H9 (cell line): ENCODE data around the gene MTNR1A. TPM values are rescaled to one million over a fixed set of nuclear protein-coding genes. Genes with fewer than 3 reads are reported as not detected.

Source experiments
- DNase-seq: peaks from one replicate; pipeline ENCODE4 v3.0.0-alpha.2; 2017
- H2AFZ ChIP-seq: one replicate; pipeline ENCODE4 v1.6.1; 2013; ENCODE audit warnings: mild to moderate bottlenecking, low read length, control low read depth, moderate library complexity
- H2AK5ac ChIP-seq: 2 replicates; pipeline ENCODE4 v1.6.1; 2013; ENCODE audit warnings: low read length, control low read depth, mixed read lengths; ENCODE audit not compliant: insufficient read length
- H2BK120ac ChIP-seq: one replicate; pipeline ENCODE4 v1.6.1; 2013; ENCODE audit warnings: low read depth, mild to moderate bottlenecking, low read length, control low read depth, inconsistent platforms; ENCODE audit not compliant: poor library complexity, severe bottlenecking
- H2BK12ac ChIP-seq: 2 replicates; pipeline ENCODE4 v1.6.1; 2013; ENCODE audit warnings: low read length, control low read depth, mixed read lengths, low read depth; ENCODE audit not compliant: insufficient read length
- H2BK15ac ChIP-seq: 2 replicates; pipeline ENCODE4 v1.6.1; 2013; ENCODE audit warnings: low read depth, low read length, control low read depth
- H2BK20ac ChIP-seq: one replicate; pipeline ENCODE4 v1.6.1; 2013; ENCODE audit warnings: low read depth, mild to moderate bottlenecking, low read length, control low read depth, inconsistent platforms; ENCODE audit not compliant: poor library complexity, severe bottlenecking
- H2BK5ac ChIP-seq: 2 replicates; pipeline ENCODE4 v1.6.1; 2013; ENCODE audit warnings: low read length, control low read depth, mixed read lengths; ENCODE audit not compliant: insufficient read length
- H3K14ac ChIP-seq: 2 replicates; pipeline ENCODE4 v1.6.1; 2013; ENCODE audit warnings: low read length, control low read depth; ENCODE audit not compliant: insufficient read depth
- H3K18ac ChIP-seq: 2 replicates; pipeline ENCODE4 v1.6.1; 2013; ENCODE audit warnings: low read depth, mild to moderate bottlenecking, mixed read lengths, low read length, control low read depth; ENCODE audit not compliant: insufficient read length
- H3K23ac ChIP-seq: 2 replicates; pipeline ENCODE4 v1.6.1; 2013; ENCODE audit warnings: low read length, control low read depth, mixed read lengths, low read depth; ENCODE audit not compliant: insufficient read length
- H3K23me2 ChIP-seq: 2 replicates; pipeline ENCODE4 v1.6.1; 2013; ENCODE audit warnings: low read depth, mild to moderate bottlenecking, mixed read lengths, low read length, control low read depth; ENCODE audit not compliant: insufficient read length, poor library complexity, severe bottlenecking
- H3K27ac ChIP-seq: 2 replicates; pipeline ENCODE4 v1.5.1; 2013; ENCODE audit warnings: low read length, control low read depth, mixed read lengths, low read depth; ENCODE audit not compliant: insufficient read length
- H3K27me3 ChIP-seq: 2 replicates; pipeline ENCODE4 v1.6.1; 2013; ENCODE audit warnings: low read length, control low read depth, inconsistent platforms; ENCODE audit not compliant: insufficient read depth
- H3K4ac ChIP-seq: 2 replicates; pipeline ENCODE4 v1.6.1; 2013; ENCODE audit warnings: low read depth, mild to moderate bottlenecking, control low read depth, inconsistent platforms, low read length, moderate library complexity
- H3K4me1 ChIP-seq: 2 replicates; pipeline ENCODE4 v1.6.1; 2013; ENCODE audit warnings: low read length, control low read depth, inconsistent platforms; ENCODE audit not compliant: insufficient read depth
- H3K4me2 ChIP-seq: 2 replicates; pipeline ENCODE4 v1.6.1; 2013; ENCODE audit warnings: low read length, control low read depth, mixed read lengths; ENCODE audit not compliant: insufficient read length, insufficient read depth
- H3K56ac ChIP-seq: 2 replicates; pipeline ENCODE4 v1.6.1; 2013; ENCODE audit warnings: low read depth, mild to moderate bottlenecking, mixed read lengths, low read length, control low read depth; ENCODE audit not compliant: insufficient read length
- H3K79me1 ChIP-seq: 2 replicates; pipeline ENCODE4 v1.6.1; 2013; ENCODE audit warnings: low read depth, mild to moderate bottlenecking, moderate library complexity, low read length, control low read depth, inconsistent platforms; ENCODE audit not compliant: insufficient read depth, poor library complexity, severe bottlenecking
- H3K79me2 ChIP-seq: 2 replicates; pipeline ENCODE4 v1.6.1; 2013; ENCODE audit warnings: low read length, control low read depth, inconsistent platforms; ENCODE audit not compliant: insufficient read depth
- H3K9ac ChIP-seq: 2 replicates; pipeline ENCODE4 v1.6.1; 2013; ENCODE audit warnings: low read length, control low read depth, mixed read lengths; ENCODE audit not compliant: insufficient read length; ENCODE audit errors: extremely low read depth
- H3K9me3 ChIP-seq: one replicate; pipeline ENCODE4 v1.6.1; 2013; ENCODE audit warnings: low read depth, low read length, inconsistent platforms; ENCODE audit not compliant: control insufficient read depth
- H3T11ph ChIP-seq: one replicate; pipeline ENCODE4 v1.6.1; 2013; ENCODE audit warnings: mild to moderate bottlenecking, low read length, control low read depth, inconsistent platforms
- H4K20me1 ChIP-seq: one replicate; pipeline ENCODE4 v1.6.1; 2013; ENCODE audit not compliant: control insufficient read depth, insufficient read length, insufficient read depth
- H4K5ac ChIP-seq: 2 replicates; pipeline ENCODE4 v1.6.1; 2013; ENCODE audit warnings: low read depth, mild to moderate bottlenecking, mixed read lengths, low read length, control low read depth; ENCODE audit not compliant: insufficient read length
- H4K8ac ChIP-seq: replicated peaks from 2 replicates; pipeline ENCODE4 v1.6.1; 2013; ENCODE audit warnings: low read length, control low read depth, mixed read lengths, low read depth; ENCODE audit not compliant: insufficient read length
- H4K91ac ChIP-seq: 2 replicates; pipeline ENCODE4 v1.6.1; 2013; ENCODE audit warnings: low read depth, mild to moderate bottlenecking, moderate library complexity, mixed read lengths, low read length, control low read depth; ENCODE audit not compliant: insufficient read length
- H3K27ac Mint-ChIP-seq, 3 experiments: 2 replicates in 2 of 3; 3 replicates in 1 of 3; pipeline ENCODE4 v1.8.0; 2020 to 2021; ENCODE audit warnings: mixed read lengths in 3 of 3, mild to moderate bottlenecking in 1 of 3, moderate library complexity in 1 of 3
- H3K27me3 Mint-ChIP-seq: 2 replicates; pipeline ENCODE4 v1.8.0; 2021; ENCODE audit warnings: low read depth, mild to moderate bottlenecking, moderate library complexity, mixed read lengths
- H3K36me3 Mint-ChIP-seq, 3 experiments: 2 replicates in 2 of 3; 3 replicates in 1 of 3; pipeline ENCODE4 v1.8.0; 2020 to 2021; ENCODE audit warnings: low read depth in 3 of 3, mixed read lengths in 3 of 3; ENCODE audit not compliant: insufficient read depth in 1 of 3
- H3K4me1 Mint-ChIP-seq, 2 experiments: 2 replicates each; pipeline ENCODE4 v1.8.0; 2020; ENCODE audit warnings: mixed read lengths in 2 of 2
- H3K4me3 Mint-ChIP-seq, 2 experiments: 2 replicates in 1 of 2; 3 replicates in 1 of 2; pipeline ENCODE4 v1.8.0; 2020 to 2021; ENCODE audit warnings: mild to moderate bottlenecking in 2 of 2, mixed read lengths in 2 of 2, moderate library complexity in 1 of 2
- H3K9me3 Mint-ChIP-seq, 2 experiments: 2 replicates in 1 of 2; 3 replicates in 1 of 2; pipeline ENCODE4 v1.8.0; 2020; ENCODE audit warnings: mild to moderate bottlenecking in 2 of 2, mixed read lengths in 2 of 2, moderate library complexity in 1 of 2
- CTCF ChIP-seq: fragments of 200-600 bp; sonication (generic); conservative IDR thresholded peaks from 3 replicates; pipeline ENCODE4 v1.8.0; 2021; ENCODE audit warnings: antibody characterized with exemption, mild to moderate bottlenecking
- WGBS: extraction: QIAGEN DNeasy Blood & Tissue Kit; methylation state at CpG from one replicate; pipeline ENCODE4 v1.1.7; 2013; ENCODE audit warnings: missing lambda C conversion rate, low lambda C conversion rate, mixed read lengths; ENCODE audit not compliant: insufficient read length; ENCODE audit errors: extremely low coverage; 5-methylcytosine and 5-hydroxymethylcytosine counted together
- total RNA-seq: library from RNA; stranded (reverse); gene quantifications from 2 replicates; pipeline ENCODE4 v1.2.1, GENCODE V29; 2021

Gene MTNR1A
- total RNA-seq, 1 experiment from 2014 or later, result 0.57 TPM

DNA sequence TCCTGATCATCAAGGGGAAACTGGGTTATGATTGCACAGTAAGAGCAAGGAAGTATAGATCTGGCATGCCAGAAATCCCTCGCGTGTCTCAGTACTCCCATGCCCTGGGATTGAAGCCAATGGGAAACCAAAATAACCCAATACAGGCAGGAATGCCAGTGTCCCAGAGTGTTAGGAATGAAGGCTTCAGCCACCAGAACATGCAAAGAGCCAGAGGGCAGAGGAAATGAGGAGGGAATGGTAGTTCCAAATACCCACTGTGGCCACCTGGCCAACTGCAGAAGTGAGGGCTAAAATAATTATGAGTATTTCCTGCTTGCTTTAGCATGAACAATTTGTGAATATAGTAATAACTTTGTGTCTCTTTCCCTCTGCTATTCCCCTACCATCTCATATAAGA is 12.2 kb downstream of the MTNR1A start:
- no peak for TF ChIP-seq CTCF
- no CpG with 5 or more reads among the region's 2 CpGs for WGBS
- H2BK15ac ChIP-seq, result no peak overlapping the region
- no peak overlapping the region for H3K4ac ChIP-seq
- no peak for DNase-seq
- H3K18ac ChIP-seq, result no peak overlapping the region
- no peaks in the 10 kb centered on the region for H4K20me1 ChIP-seq
- H3K23ac ChIP-seq, result no peak overlapping the region
- H3K27ac Mint-ChIP-seq, result no peak overlapping the region
- no peak overlapping the region for H3K9ac ChIP-seq
- H3K79me1 ChIP-seq, result no peaks in the 10 kb centered on the region
- H2AFZ ChIP-seq, result no peak overlapping the region
- H2BK20ac ChIP-seq, result no peak overlapping the region
- no peaks in the 10 kb centered on the region for H3K23me2 ChIP-seq
- H2AK5ac ChIP-seq, result no peak overlapping the region
- H4K91ac ChIP-seq, result no peak overlapping the region
- H3K9me3 ChIP-seq, result no peaks in the 10 kb centered on the region
- H3K36me3 Mint-ChIP-seq, result peaks cover 0 to 21% (median 3%) of the 10 kb centered on the region in 3 experiments; a peak in 4 of 7 replicates
- H2BK12ac ChIP-seq, result no peak overlapping the region
- peaks cover 5% of the 10 kb centered on the region for H3K27me3 Mint-ChIP-seq
- H3K14ac ChIP-seq, result no peak overlapping the region
- H3K4me1 ChIP-seq, result no peaks in the 10 kb centered on the region
- H2BK5ac ChIP-seq, result no peak overlapping the region
- no peaks in the 10 kb centered on the region for H3K79me2 ChIP-seq
- H3K27ac ChIP-seq, result no peak overlapping the region
- no peaks in the 10 kb centered on the region for H3K27me3 ChIP-seq
- peaks cover 0 to 2% of the 10 kb centered on the region in 2 experiments; a peak in 1 of 4 replicates for H3K4me1 Mint-ChIP-seq
- no peak overlapping the region for H4K5ac ChIP-seq
- no peak overlapping the region for H3T11ph ChIP-seq
- H3K4me3 Mint-ChIP-seq, result no peak overlapping the region
- H3K4me2 ChIP-seq, result no peak overlapping the region
- peaks cover 6 to 20% of the 10 kb centered on the region in 2 experiments; a peak in 4 of 5 replicates for H3K9me3 Mint-ChIP-seq
- H4K8ac ChIP-seq, result no peak overlapping the region
- no peak overlapping the region for H3K56ac ChIP-seq
- no peak overlapping the region for H2BK120ac ChIP-seq
